Stimulated activated CD8-positive, alpha-beta memory T cell treated with anti-CD3 and anti-CD28 coated beads, Interleukin-4, amount 100 ng/mL, for 24 hours (primary cell): ENCODE measurements around the gene NEDD9.

Source experiments
- DNase-seq: peaks from one replicate; pipeline ENCODE4 v3.0.0-alpha.2; 2020; ENCODE audit warnings: low read depth

The NEDD9 gene

GRCh38 chr6:11232193-11232769, at the start of gene NEDD9:
Gene NEDD9, minus strand, starts transcription at chr6:11232668. Its CDS starts 153 bp downstream, at chr6:11232515.
- DNase-seq: peak; percentile 91

DNA sequence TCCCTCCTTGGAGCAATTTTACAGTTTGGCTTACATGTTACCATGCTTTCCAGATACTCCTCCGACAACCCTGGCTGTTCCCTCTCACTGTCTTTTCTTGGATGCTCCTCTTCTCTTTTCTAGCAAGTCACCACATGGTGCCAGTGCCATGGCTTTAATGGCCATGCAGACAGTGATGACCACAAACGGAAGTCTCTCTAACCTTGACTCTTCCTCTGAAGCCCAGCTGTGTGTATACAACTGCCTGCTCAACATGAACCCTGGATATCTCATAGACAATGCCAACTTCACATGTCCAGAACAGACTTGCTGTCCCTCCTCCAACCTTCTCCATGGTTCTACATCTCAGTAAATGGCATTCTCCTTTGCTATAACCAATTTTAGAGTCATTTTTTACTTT, 49.8 kb upstream of the NEDD9 start:
- no peak for DNase-seq

DNA sequence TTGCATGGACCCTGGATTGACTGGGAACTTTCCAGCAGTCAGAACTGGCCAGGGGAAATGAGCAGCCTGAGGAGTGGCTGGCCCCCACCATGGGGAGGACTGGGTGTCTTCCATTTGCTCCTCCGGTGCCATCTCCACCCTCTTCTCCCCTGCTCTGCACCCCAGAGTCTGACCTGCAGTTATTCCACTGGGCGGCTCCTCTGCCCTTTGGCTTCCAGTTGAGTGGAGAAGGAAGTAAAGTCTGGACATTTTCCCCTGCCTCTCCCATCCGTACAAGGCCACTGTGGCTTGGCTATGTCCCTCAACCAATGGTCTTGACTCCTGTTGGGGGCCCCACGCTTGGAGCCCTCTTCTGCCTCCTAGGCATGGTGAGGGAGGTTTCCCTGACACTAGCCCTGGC, 47.9 kb upstream of the NEDD9 start:
- no peak for DNase-seq

- no peak for DNase-seq
These were observed 46.8 kb upstream of the NEDD9 start for GRCh38 chr6:11279284-11279689.

DNA sequence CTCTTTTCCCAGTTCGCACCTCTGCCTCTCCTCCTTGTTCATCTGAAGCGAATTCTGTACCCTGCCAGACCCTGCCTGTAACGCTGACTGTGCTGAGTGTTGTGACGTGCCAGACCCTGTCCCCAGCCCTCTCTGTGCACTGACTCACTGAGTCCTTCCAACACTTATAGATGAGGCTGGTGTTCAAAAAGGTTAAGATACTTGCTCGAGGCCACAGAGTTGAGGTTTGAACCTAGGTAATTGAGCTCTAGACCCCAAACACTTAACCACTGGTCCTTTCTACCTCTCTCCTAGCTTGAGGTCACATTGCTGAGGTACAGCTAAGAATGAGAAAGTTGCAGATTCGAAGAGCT, 45.7 kb upstream of the NEDD9 start:
- DNase-seq: no peak

- DNase-seq: no peak
These were observed 45.1 kb upstream of the NEDD9 start for GRCh38 chr6:11277275-11278206.

DNA sequence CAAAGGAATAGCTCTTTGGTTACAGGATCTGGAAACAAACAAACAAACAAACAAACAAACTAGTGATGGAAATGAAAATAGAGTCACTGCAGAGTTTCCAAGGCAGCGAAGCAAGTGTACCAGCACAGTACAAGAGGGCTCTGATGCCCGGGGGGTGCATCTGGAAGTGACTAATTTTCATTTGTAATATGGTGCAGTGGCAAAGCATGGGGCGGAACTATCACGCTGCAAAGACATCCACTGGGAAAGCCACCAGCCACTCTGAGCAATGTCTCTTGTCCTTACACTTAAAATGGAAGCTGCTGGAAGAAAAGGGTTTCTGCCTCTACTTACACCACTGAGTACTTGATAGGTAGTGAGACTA, 44.4 kb upstream of the NEDD9 start:
- DNase-seq: no peak

DNA sequence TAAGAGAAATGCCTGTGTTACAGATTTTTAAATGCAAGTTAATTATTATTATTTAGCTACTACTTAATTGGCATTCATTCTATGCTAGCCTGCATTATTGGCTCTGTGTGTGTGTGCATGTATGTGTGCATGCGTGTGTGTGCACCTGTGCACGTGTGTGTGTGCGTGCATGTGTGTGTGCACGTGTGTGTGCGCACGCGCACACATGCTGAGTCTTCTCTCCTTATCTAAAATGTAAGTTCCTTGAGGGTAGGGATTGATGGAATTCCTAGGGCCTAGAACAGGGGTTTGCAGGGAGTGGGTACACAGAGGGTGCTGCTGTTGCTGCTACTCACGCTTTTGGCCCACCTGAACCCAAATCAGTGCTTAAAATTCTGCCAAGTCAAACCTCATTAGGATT, 43.8 kb upstream of the NEDD9 start:
- no peak for DNase-seq

- DNase-seq: no peak
These were observed 43.1 kb upstream of the NEDD9 start for GRCh38 chr6:11275598-11275997.

DNA sequence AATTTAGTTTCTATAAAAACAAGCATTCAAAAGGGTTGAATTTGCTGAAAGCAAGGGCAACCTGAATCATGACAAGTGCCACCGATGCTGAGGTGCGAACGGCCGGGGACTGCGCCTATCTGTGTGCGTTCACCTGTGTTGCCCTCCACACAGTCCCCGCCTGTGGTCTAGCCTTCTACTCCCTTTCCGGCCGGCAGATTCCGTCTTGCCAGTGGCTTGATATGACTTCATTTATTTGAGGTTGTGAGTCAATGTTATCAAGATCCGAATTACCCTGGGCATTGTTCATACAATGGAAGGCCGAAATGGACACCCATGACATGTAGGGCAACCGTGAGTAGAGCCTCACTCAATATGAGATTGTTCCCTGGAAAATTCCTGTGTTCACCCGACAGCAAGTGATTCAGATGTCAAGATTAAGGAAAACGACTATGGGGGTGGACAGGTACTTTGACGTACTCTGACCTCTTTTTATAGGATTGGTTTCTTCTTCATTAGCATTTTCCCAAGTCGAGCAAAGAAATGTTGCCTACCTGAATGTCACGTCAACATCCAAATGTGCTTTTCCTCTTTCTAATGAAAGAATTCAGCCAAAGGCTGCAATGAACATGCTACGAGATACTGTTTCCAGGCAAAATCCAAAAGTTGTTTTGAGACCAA, 41.1 kb upstream of the NEDD9 start:
- DNase-seq: no peak

- no peak for DNase-seq
These were observed 40.2 kb upstream of the NEDD9 start for GRCh38 chr6:11272491-11273192.

- no peak for DNase-seq
These were observed 39.0 kb upstream of the NEDD9 start for GRCh38 chr6:11271228-11272020.

- no peak for DNase-seq
These were observed 37.9 kb upstream of the NEDD9 start for GRCh38 chr6:11270030-11271027.

DNA sequence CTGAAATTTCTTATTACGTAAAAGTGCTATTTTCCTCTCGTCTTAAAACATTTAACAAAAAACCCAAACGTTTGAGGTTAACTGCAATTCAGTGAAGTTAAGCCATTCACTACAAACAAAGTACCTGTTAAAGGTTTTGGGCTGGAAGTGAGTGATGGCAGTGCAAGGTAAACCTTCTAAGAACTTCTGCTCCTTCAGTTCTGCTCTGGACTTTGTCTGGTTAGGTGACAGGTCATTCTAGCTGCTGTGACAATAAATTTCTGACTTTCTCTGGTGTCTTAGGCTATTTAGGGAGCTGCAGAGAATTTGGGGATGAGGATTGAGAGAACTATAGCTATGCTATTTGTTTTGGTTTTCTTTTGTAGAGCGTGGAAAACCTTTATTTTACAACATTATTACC, 36.5 kb upstream of the NEDD9 start:
- DNase-seq: no peak

DNA sequence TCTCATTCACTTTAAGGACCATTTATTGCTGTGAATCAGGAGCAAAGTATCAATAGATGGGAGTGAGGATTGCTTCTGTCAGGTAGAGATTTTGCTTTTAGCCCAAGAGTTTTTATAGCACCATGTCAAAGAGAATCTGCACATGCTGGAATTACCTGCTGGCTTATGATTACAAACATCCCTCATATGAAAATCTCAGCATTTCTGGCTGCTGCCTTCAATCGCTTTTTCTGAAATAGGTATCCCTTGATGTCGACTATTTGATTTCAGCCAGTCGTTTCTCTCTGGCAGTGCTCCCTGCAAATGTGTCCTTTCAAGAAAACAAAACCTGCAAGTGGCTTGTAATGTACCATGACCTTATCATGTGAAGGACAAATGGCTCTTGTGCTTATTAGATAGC, 34.5 kb upstream of the NEDD9 start:
- no peak for DNase-seq

- DNase-seq: no peak
These were observed 33.5 kb upstream of the NEDD9 start for GRCh38 chr6:11265932-11266331.

- DNase-seq: no peak
These were observed 31.6 kb upstream of the NEDD9 start for GRCh38 chr6:11264100-11264499.

GRCh38 chr6:11263291-11263775, 30.9 kb upstream of the NEDD9 start:
- no peak for DNase-seq

DNA sequence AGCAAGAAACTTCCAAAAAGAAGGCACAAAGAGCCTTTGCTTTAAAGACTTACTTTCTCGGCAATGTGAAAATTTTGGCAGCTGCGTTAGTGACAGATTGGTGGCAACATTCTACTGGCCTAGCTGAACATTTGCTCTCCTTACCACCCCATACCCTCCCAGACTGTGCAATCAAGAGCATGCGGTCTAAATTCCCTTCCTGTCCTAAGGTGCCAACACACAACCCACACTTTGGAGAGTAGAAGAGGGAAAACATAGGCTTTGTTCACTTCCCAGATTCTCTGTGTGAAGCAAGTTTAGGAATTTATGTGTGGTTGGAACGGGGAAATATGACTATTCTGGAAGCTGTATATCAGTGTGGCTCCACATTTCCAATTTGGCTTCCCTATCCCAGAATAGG, 29.8 kb upstream of the NEDD9 start:
- no peak for DNase-seq
